Measurements from ENCODE around the gene APEX1.

DNA sequence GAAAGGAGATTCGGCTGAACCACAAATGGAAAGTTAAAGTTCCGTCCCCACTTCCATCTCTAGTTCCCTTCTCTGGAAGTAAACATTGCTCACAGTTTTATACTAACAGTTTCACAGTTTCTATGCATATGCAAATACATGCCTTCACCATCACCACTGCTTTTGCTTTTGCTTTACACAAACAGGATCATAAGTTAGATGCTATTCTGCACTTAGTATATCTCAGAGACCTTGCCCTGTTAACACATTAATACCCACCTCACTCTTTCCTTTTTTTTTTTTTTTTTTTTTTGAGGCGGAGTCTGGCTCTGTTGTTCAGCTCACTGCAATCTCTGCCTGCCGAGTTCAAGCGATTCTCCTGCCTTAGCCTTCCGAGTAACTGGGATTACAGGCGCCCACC lies 42.6 kb upstream of the APEX1 start:
- TF ChIP-seq CTCF (IDR thresholded peaks at IDR 0.05) (no peak), ZFX (IDR thresholded peaks at IDR 0.05; ENCODE audit: borderline replicate concordance) (no peak)

Data from 22Rv1 (cell line).